NCI-H146 treated with DMSO at 0.1 percent for 48 hours (cell line): Measurements from ENCODE around the gene SETBP1.

Source experiments
- DNase-seq: peaks from one replicate; lab custom pipeline; 2025; ENCODE audit not compliant: unreplicated experiment; lab: John Stamatoyannopoulos, UW

Gene SETBP1

GRCh38 chr18:44837482-44838180 is 156.9 kb downstream of the SETBP1 start:
- no peak for DNase-seq

GRCh38 chr18:44838971-44839666 is 158.4 kb downstream of the SETBP1 start:
- no peak for DNase-seq

- DNase-seq = no peak
Measured at GRCh38 chr18:44840058-44840790, 159.5 kb downstream of the SETBP1 start.

GRCh38 chr18:44841221-44841620 is 160.5 kb downstream of the SETBP1 start:
- no peak for DNase-seq

- DNase-seq = no peak
Measured at GRCh38 chr18:44841752-44842587, 161.3 kb downstream of the SETBP1 start.

GRCh38 chr18:44842588-44843412 is 162.1 kb downstream of the SETBP1 start:
- no peak for DNase-seq

- DNase-seq = no peak
Measured at GRCh38 chr18:44844486-44844885, 163.8 kb downstream of the SETBP1 start.

GRCh38 chr18:44846450-44846849 is 165.8 kb downstream of the SETBP1 start:
- DNase-seq = no peak

GRCh38 chr18:44848644-44849335 is 168.1 kb downstream of the SETBP1 start:
- no peak for DNase-seq

GRCh38 chr18:44849361-44849760 is 168.7 kb downstream of the SETBP1 start:
- DNase-seq = no peak

GRCh38 chr18:44850001-44850400 is 169.3 kb downstream of the SETBP1 start:
- DNase-seq = no peak

- DNase-seq = peak; percentile 86
Measured at GRCh38 chr18:44851856-44852621, 171.4 kb downstream of the SETBP1 start.

- peak; percentile 53 for DNase-seq
Measured at GRCh38 chr18:44852818-44853217, 172.1 kb downstream of the SETBP1 start.

GRCh38 chr18:44853430-44853829 is 172.7 kb downstream of the SETBP1 start:
- no peak for DNase-seq

GRCh38 chr18:44855681-44856080 is 175.0 kb downstream of the SETBP1 start:
- DNase-seq = no peak

GRCh38 chr18:44856157-44856556 is 175.5 kb downstream of the SETBP1 start:
- no peak for DNase-seq

- DNase-seq = no peak
Measured at GRCh38 chr18:44857081-44857480, 176.4 kb downstream of the SETBP1 start.

- DNase-seq = no peak
Measured at GRCh38 chr18:44857744-44858491, 177.2 kb downstream of the SETBP1 start.
